HepG2 (cell line): ENCODE data around the gene SLC6A16.
"Not testable (repeated sequence)": the region's sequence is repeated elsewhere in the genome, so short reads cannot be mapped to it uniquely, and the experiment has no call there.

Experiments
- CTCF ChIP-seq: sonication (generic); formaldehyde crosslinking; IDR thresholded peaks from 2 replicates; pipeline ENCODE4 v1.5.0; 2020; ENCODE audit warnings: mild to moderate bottlenecking, missing genetic modification reagents, moderate library complexity
- HCFC1 ChIP-seq: fragments of 150-350 bp; IDR thresholded peaks from 2 replicates; pipeline ENCODE4 v1.6.1; 2014; ENCODE audit warnings: low read depth, low read length
- MTA3 ChIP-seq: sonication (generic); formaldehyde crosslinking; IDR thresholded peaks from 2 replicates; pipeline ENCODE4 v1.4.0; 2020; ENCODE audit warnings: missing genetic modification reagents
- MYNN ChIP-seq: sonication (generic); formaldehyde crosslinking; IDR thresholded peaks from 2 replicates; pipeline ENCODE4 v1.4.0; 2020; ENCODE audit warnings: mild to moderate bottlenecking, low read depth, missing genetic modification reagents
- RFXANK ChIP-seq: IDR thresholded peaks from 2 replicates; pipeline ENCODE4 v1.6.1; 2016
- SP2 ChIP-seq: sonication (generic); formaldehyde crosslinking; IDR thresholded peaks from 2 replicates; pipeline ENCODE4 v1.5.1; 2020; ENCODE audit warnings: mild to moderate bottlenecking, missing genetic modification reagents
- ZBTB10 ChIP-seq: sonication (generic); formaldehyde crosslinking; IDR thresholded peaks from 2 replicates; pipeline ENCODE4 v1.4.0; 2020; ENCODE audit warnings: missing genetic modification reagents, borderline replicate concordance
- ZNF136 ChIP-seq: sonication (generic); formaldehyde crosslinking; IDR thresholded peaks from 2 replicates; pipeline ENCODE4 v1.8.1; 2022; ENCODE audit warnings: low read depth, mild to moderate bottlenecking, moderate library complexity, missing genetic modification reagents
- ZZZ3 ChIP-seq: sonication (generic); formaldehyde crosslinking; IDR thresholded peaks from 2 replicates; pipeline ENCODE4 v1.4.0; 2020; ENCODE audit warnings: missing genetic modification reagents, mild to moderate bottlenecking, borderline replicate concordance
- TF ChIP-seq, protein P1 (sequence below): sonication (generic); formaldehyde crosslinking; IDR thresholded peaks from 2 replicates; pipeline ENCODE4 v1.9.0; 2021; ENCODE audit warnings: missing genetic modification reagents, borderline replicate concordance
- TF ChIP-seq, protein P2 (sequence below): sonication (generic); formaldehyde crosslinking; conservative IDR thresholded peaks from 2 replicates; pipeline ENCODE4 v1.4.0; 2020; ENCODE audit warnings: missing genetic modification reagents

DNA sequence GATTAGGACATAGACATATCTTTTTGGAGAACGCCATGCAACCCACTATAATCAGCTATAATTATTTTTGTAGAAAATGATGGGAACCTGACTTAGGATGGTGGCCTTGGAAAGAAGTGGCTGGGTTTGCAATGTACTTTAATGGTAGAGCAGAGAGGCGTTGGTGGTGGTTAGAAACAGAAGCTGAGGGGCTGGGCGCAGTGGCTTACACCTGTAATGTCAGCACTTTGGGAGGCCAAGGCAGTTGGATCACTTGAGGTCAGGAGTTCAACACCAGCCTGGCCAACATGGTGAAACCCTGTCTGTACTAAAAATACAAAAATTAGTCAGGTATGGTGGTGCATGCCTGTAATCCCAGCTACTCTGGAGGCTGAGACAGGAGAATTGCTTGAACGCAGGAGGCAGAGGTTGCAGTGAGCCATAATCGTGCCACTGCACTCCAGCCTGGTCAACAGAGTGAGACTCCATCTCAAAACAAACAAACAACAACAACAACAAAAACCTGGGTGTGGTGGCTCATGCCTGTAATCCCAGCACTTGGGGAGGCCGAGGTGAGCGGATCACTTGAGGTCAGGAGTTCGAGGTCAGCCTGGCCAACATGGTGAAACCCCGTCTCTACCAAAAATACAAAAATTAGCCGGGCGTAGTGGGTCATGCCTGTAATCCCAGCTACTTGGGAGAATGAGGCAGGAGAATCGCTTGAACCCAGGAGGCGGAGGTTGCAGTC lies 7.9 kb upstream of the SLC6A16 start:
- TF ChIP-seq, protein P1, sequence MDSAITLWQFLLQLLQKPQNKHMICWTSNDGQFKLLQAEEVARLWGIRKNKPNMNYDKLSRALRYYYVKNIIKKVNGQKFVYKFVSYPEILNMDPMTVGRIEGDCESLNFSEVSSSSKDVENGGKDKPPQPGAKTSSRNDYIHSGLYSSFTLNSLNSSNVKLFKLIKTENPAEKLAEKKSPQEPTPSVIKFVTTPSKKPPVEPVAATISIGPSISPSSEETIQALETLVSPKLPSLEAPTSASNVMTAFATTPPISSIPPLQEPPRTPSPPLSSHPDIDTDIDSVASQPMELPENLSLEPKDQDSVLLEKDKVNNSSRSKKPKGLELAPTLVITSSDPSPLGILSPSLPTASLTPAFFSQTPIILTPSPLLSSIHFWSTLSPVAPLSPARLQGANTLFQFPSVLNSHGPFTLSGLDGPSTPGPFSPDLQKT (CRISPR knock-in tag), result not testable (repeated sequence)
- not testable (repeated sequence) for TF ChIP-seq HCFC1; CTCF (CRISPR knock-in tag); ZNF136 (CRISPR knock-in tag); MTA3 (CRISPR knock-in tag); MYNN (CRISPR knock-in tag); ZBTB10 (CRISPR knock-in tag); RFXANK; SP2 (CRISPR knock-in tag); ZZZ3 (CRISPR knock-in tag)
- TF ChIP-seq, protein P2, sequence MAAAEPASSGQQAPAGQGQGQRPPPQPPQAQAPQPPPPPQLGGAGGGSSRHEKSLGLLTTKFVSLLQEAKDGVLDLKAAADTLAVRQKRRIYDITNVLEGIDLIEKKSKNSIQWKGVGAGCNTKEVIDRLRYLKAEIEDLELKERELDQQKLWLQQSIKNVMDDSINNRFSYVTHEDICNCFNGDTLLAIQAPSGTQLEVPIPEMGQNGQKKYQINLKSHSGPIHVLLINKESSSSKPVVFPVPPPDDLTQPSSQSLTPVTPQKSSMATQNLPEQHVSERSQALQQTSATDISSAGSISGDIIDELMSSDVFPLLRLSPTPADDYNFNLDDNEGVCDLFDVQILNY (CRISPR knock-in tag), result not testable (repeated sequence)
